Fibroblast of the conjunctiva (primary cell): ENCODE results near the gene LRMDA.

Experiments
- DNase-seq: peaks from one replicate; pipeline ENCODE4 v3.0.0-alpha.2; 2010; ENCODE audit warnings: low read depth

Gene LRMDA

GRCh38 chr10:75716506-75716905, 285.1 kb downstream of the LRMDA start:
- no peak for DNase-seq

GRCh38 chr10:75717126-75717916, 285.9 kb downstream of the LRMDA start:
- DNase-seq = no peak

GRCh38 chr10:75718991-75719390, 287.6 kb downstream of the LRMDA start:
- DNase-seq = no peak

GRCh38 chr10:75720157-75720556, 288.7 kb downstream of the LRMDA start:
- DNase-seq = no peak

- DNase-seq = no peak
These were observed 290.6 kb downstream of the LRMDA start for GRCh38 chr10:75722020-75722419.

GRCh38 chr10:75722609-75723008, 291.2 kb downstream of the LRMDA start:
- DNase-seq = no peak

- DNase-seq = no peak
These were observed 292.0 kb downstream of the LRMDA start for GRCh38 chr10:75723319-75723980.

- no peak for DNase-seq
These were observed 292.6 kb downstream of the LRMDA start for GRCh38 chr10:75724047-75724446.

- no peak for DNase-seq
These were observed 295.4 kb downstream of the LRMDA start for GRCh38 chr10:75726522-75727483.

GRCh38 chr10:75730847-75731246, 299.4 kb downstream of the LRMDA start:
- no peak for DNase-seq

GRCh38 chr10:75733135-75733890, 301.9 kb downstream of the LRMDA start:
- no peak for DNase-seq

GRCh38 chr10:75736151-75736640, 304.8 kb downstream of the LRMDA start:
- DNase-seq = no peak

GRCh38 chr10:75736889-75737579, 305.6 kb downstream of the LRMDA start:
- DNase-seq = no peak

- DNase-seq = no peak
These were observed 306.1 kb downstream of the LRMDA start for GRCh38 chr10:75737580-75737949.

GRCh38 chr10:75738924-75739323, 307.5 kb downstream of the LRMDA start:
- DNase-seq = no peak

- DNase-seq = no peak
These were observed 308.2 kb downstream of the LRMDA start for GRCh38 chr10:75739414-75740143.

- DNase-seq = no peak
These were observed 309.1 kb downstream of the LRMDA start for GRCh38 chr10:75740541-75740940.

- no peak for DNase-seq
These were observed 310.9 kb downstream of the LRMDA start for GRCh38 chr10:75742355-75742754.

- DNase-seq = no peak
These were observed 311.9 kb downstream of the LRMDA start for GRCh38 chr10:75743291-75743778.

GRCh38 chr10:75744261-75744660, 312.8 kb downstream of the LRMDA start:
- peak; percentile 33 for DNase-seq
